Measurements from ENCODE around the gene UBXN7. TPM values are rescaled to one million over a fixed set of nuclear protein-coding genes. Genes with fewer than 3 reads are reported as not detected.
"Not testable (repeated sequence)": the region's sequence is repeated elsewhere in the genome, so short reads cannot be mapped to it uniquely, and the experiment has no call there.

Gene UBXN7
- total RNA-seq, 4 donors from 2014 or later: 11.2 to 22.7 (median 13.1) TPM

DNA sequence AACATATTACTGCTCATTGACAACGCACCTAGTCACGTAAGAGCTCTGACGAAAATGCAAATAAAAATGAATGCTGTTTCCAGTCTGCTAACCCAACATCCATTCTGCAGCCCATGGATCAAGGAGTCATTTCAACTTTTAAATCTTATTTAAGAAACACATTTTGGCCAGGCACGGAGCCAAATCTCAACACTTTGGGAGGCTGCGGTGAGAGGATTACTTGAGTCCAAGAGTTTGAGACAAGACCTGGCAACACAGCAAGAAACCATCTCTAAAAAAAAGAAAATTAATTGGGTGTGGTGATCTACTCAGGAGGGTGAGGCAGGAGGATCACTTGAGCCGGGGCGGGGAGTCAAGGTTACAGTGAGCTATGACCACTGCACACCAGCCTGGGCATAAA, 71.6 kb downstream of the UBXN7 start:
- DNase-seq (ENCODE audit: low spot score) (no peak), ATAC-seq (ENCODE audit: low FRiP score) (no peak)
- TF ChIP-seq, protein P1, sequence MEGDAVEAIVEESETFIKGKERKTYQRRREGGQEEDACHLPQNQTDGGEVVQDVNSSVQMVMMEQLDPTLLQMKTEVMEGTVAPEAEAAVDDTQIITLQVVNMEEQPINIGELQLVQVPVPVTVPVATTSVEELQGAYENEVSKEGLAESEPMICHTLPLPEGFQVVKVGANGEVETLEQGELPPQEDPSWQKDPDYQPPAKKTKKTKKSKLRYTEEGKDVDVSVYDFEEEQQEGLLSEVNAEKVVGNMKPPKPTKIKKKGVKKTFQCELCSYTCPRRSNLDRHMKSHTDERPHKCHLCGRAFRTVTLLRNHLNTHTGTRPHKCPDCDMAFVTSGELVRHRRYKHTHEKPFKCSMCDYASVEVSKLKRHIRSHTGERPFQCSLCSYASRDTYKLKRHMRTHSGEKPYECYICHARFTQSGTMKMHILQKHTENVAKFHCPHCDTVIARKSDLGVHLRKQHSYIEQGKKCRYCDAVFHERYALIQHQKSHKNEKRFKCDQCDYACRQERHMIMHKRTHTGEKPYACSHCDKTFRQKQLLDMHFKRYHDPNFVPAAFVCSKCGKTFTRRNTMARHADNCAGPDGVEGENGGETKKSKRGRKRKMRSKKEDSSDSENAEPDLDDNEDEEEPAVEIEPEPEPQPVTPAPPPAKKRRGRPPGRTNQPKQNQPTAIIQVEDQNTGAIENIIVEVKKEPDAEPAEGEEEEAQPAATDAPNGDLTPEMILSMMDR (IDR thresholded peaks at IDR 0.05): no peak

DNA sequence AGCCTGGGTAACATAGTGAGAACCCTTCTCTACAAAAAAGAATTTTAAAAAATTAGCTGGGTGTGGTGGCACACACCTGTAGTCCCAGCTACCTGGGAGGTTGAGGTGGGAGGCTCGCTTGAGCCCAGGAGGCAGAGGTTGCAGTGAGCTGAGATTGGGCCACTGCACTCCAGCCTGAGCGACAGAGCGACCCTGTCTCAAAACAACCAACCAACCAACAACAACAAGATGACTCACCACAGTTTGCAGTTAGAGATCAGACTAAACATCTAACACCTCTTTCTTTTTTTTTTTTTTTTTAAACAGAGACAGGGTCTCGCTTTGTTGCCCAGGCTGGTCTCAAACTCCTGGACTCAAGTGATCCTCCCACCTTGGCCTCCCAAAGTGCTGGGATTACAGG, 73.7 kb downstream of the UBXN7 start:
- DNase-seq (ENCODE audit: low spot score); ATAC-seq (ENCODE audit: low FRiP score): not testable (repeated sequence)

- TF ChIP-seq, protein P1 (IDR thresholded peaks at IDR 0.05): no peak
- ATAC-seq (ENCODE audit: low FRiP score): no peak
- DNase-seq (ENCODE audit: low spot score): no peak
Observed at GRCh38 chr3:196357905-196358304, 74.3 kb downstream of the UBXN7 start.

GRCh38 chr3:196356556-196356955, 75.7 kb downstream of the UBXN7 start:
- DNase-seq (ENCODE audit: low spot score) (no peak), ATAC-seq (ENCODE audit: low FRiP score) (no peak)

GRCh38 chr3:196355668-196356067, 76.6 kb downstream of the UBXN7 start:
- DNase-seq (ENCODE audit: low spot score): no peak
- ATAC-seq (ENCODE audit: low FRiP score): no peak
- TF ChIP-seq, protein P1 (IDR thresholded peaks at IDR 0.05): no peak

More at GRCh38 chr3:196356556-196356955, 75.7 kb downstream of the UBXN7 start:
- TF ChIP-seq, protein P1 (IDR thresholded peaks at IDR 0.05): no peak

DNA sequence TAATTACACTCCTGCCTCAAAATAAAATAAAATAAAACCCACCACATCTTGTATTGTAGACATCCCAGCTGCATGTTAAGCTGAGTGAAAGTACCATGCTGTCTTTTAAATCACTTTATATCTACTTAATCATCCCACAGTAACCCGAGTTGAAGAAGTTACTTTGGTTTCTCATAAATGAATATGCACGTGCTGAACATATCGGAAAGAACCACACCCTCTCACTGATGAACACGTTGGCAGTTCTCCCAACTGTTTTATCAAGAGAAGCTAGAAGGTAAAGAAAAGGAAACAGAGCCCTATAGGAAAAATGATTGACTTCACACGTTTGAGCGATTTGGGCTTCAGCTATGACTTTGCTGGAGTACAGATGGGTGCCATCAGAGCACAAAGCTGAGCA, 78.1 kb downstream of the UBXN7 start:
- ATAC-seq (ENCODE audit: low FRiP score) (no peak), DNase-seq (ENCODE audit: low spot score) (no peak)
- TF ChIP-seq, protein P1 (IDR thresholded peaks at IDR 0.05): no peak

- TF ChIP-seq, protein P1 (IDR thresholded peaks at IDR 0.05): no peak
- ATAC-seq (ENCODE audit: low FRiP score) (no peak), DNase-seq (ENCODE audit: low spot score) (no peak)
Observed at GRCh38 chr3:196351541-196351940, 80.7 kb downstream of the UBXN7 start.

DNA sequence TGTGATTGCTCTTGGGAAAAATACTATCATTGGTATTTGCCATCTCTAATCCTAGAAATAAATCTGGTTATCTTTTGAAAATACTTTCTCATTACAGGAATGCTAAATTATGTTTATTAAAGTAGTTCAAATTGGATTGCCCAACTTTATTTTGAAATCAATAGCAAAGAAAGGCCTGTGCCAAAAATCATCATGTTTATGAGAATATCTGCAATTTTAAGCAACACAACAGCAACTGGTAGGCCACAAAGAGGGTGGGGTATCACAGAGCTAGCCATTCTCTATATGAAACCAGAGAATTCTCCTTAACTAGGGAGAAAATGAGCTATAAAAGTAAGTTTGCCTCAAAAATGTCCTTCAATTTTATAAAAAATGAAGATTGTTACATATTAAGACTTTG, 82.2 kb downstream of the UBXN7 start:
- ATAC-seq (ENCODE audit: low FRiP score) (no peak), DNase-seq (ENCODE audit: low spot score) (no peak)
- TF ChIP-seq, protein P1 (IDR thresholded peaks at IDR 0.05): no peak
